ENCODE measurements around the gene RAVER2.
"Not testable (repeated sequence)": the region's sequence is repeated elsewhere in the genome, so short reads cannot be mapped to it uniquely, and the experiment has no call there.

The RAVER2 gene

GRCh38 chr1:64750092-64750491 lies 5.2 kb downstream of the RAVER2 start:
- no peak for DNase-seq

- DNase-seq = no peak
These were observed 6.0 kb downstream of the RAVER2 start for GRCh38 chr1:64750875-64751274.

- no peak for DNase-seq
These were observed 9.3 kb downstream of the RAVER2 start for GRCh38 chr1:64754173-64754572.

GRCh38 chr1:64755361-64755760 lies 10.5 kb downstream of the RAVER2 start:
- DNase-seq = no peak

- DNase-seq = no peak
These were observed 11.9 kb downstream of the RAVER2 start for GRCh38 chr1:64756770-64757169.

- no peak for DNase-seq
These were observed 12.3 kb downstream of the RAVER2 start for GRCh38 chr1:64757213-64757612.

GRCh38 chr1:64758233-64758632 lies 13.4 kb downstream of the RAVER2 start:
- DNase-seq = no peak

GRCh38 chr1:64759968-64760367 lies 15.1 kb downstream of the RAVER2 start:
- no peak for DNase-seq

- no peak for DNase-seq
These were observed 20.1 kb downstream of the RAVER2 start for GRCh38 chr1:64765012-64765411.

GRCh38 chr1:64765826-64766225 lies 21.0 kb downstream of the RAVER2 start:
- DNase-seq = no peak

- no peak for DNase-seq
These were observed 21.6 kb downstream of the RAVER2 start for GRCh38 chr1:64766429-64766828.

- no peak for DNase-seq
These were observed 24.6 kb downstream of the RAVER2 start for GRCh38 chr1:64769482-64769881.

GRCh38 chr1:64769971-64770370 lies 25.1 kb downstream of the RAVER2 start:
- no peak for DNase-seq

- DNase-seq = not testable (repeated sequence)
These were observed 28.4 kb downstream of the RAVER2 start for GRCh38 chr1:64773306-64773705.

GRCh38 chr1:64775113-64775512 lies 30.2 kb downstream of the RAVER2 start:
- no peak for DNase-seq

- not testable (repeated sequence) for DNase-seq
These were observed 37.2 kb downstream of the RAVER2 start for GRCh38 chr1:64782044-64782443.

GRCh38 chr1:64782848-64783247 lies 38.0 kb downstream of the RAVER2 start:
- DNase-seq = not testable (repeated sequence)

- DNase-seq = no peak
These were observed 46.1 kb downstream of the RAVER2 start for GRCh38 chr1:64790832-64791487.

GRCh38 chr1:64798872-64799271 lies 54.0 kb downstream of the RAVER2 start:
- no peak for DNase-seq

GRCh38 chr1:64801851-64802523 lies 57.1 kb downstream of the RAVER2 start:
- DNase-seq = no peak

GRCh38 chr1:64809309-64809708 lies 64.4 kb downstream of the RAVER2 start:
- no peak for DNase-seq

GRCh38 chr1:64810001-64810400 lies 65.1 kb downstream of the RAVER2 start:
- no peak for DNase-seq

- no peak for DNase-seq
These were observed 66.3 kb downstream of the RAVER2 start for GRCh38 chr1:64811131-64811530.

- DNase-seq = no peak
These were observed 69.6 kb downstream of the RAVER2 start for GRCh38 chr1:64814427-64814826.

- not testable (repeated sequence) for DNase-seq
These were observed 72.5 kb downstream of the RAVER2 start for GRCh38 chr1:64817364-64817763.

All from effector CD8-positive, alpha-beta T cell (primary cell).